Gastroesophageal sphincter (tissue), 3 donors: ENCODE results near the gene KRTAP10-7.

Experiments
- CTCF ChIP-seq, 4 experiments: fragments of 200-600 bp in 2 of 4; fragments of 450-650 bp in 2 of 4; sonication (generic) in 1 of 4; IDR thresholded peaks; one replicate each; pipeline ENCODE4 v1.5.1; 2017 to 2019; ENCODE audit warnings: antibody characterized with exemption in 4 of 4, mild to moderate bottlenecking in 2 of 4, moderate library complexity in 2 of 4
- POLR2A ChIP-seq, 2 donors: fragments of 450-650 bp; IDR thresholded peaks; one replicate each; pipeline ENCODE4 v1.6.1; 2017; ENCODE audit warnings: antibody characterized with exemption in 2 of 2, mild to moderate bottlenecking in 2 of 2, moderate library complexity in 1 of 2

GRCh38 chr21:44639331-44639655, 38.9 kb downstream of the KRTAP10-7 start:
- TF ChIP-seq POLR2A (IDR thresholded peaks at IDR 0.05) (no peak), CTCF (IDR thresholded peaks at IDR 0.05) (no peak)
